ENCODE measurements around the gene APLF.
"Not testable (repeated sequence)": the region's sequence is repeated elsewhere in the genome, so short reads cannot be mapped to it uniquely, and the experiment has no call there.

Gene APLF

GRCh38 chr2:68529156-68529555, 61.8 kb downstream of the APLF start:
- DNase-seq (ENCODE audit: low read depth) = not testable (repeated sequence)

DNA sequence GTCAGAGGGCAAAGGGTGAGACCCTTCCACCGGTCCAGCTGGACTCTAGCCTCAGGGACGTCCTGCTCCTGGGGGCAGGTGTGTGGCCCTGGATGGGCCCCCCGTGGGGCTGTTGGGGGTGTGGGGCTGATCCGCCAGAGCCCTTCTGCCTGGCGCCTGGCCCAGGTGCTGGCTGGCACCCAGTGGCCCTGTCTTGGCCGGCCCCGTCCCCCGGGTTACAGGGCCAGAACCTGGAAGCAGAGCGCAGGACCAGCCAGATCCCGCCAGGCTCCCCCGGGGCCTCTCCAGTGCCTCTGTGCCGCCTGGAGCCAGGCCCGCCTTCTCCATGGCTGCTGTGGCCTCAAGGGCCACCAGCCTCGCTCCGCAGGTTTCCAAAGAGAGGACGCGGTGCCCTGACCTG, 62.3 kb downstream of the APLF start:
- not testable (repeated sequence) for DNase-seq (ENCODE audit: low read depth)

DNA sequence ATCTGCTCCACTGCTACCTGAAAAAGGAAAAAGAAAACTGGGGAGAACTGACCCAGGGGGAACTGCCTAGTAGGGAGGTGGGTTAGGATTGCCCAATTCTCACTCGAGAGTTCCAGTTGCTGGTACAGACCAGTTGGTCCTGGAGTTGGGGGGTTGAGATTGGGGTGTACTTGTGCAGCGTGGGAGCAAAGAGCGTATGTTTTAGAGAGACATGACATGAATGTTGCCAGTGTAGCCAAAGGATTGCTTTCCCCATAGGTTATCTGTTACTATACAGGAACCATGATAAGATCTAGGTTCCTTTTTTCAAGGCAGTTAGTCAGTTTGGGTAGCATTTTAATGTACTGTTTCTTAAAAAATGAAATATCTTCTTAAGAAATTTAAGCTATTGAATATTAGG, 68.6 kb downstream of the APLF start:
- DNase-seq (ENCODE audit: low read depth) = no peak

- DNase-seq (ENCODE audit: low read depth) = no peak
Observed at GRCh38 chr2:68537011-68537410, 69.6 kb downstream of the APLF start.

DNA sequence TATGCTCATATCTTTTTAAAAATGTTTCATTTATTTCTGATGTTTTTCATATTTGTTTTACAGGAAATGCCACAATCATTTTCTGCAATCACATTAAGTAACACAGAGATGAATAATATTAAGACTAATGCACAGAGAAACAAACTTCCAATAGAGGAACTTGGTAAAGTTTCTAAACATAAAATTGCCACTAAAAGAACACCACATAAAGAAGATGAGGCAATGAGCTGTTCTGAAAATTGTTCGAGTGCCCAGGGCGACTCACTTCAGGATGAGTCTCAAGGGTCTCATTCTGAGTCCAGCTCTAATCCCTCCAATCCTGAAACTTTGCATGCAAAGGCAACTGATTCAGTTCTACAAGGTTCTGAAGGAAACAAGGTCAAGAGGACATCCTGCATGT, 70.4 kb downstream of the APLF start:
- peak; percentile 8 for DNase-seq (ENCODE audit: low read depth)

DNA sequence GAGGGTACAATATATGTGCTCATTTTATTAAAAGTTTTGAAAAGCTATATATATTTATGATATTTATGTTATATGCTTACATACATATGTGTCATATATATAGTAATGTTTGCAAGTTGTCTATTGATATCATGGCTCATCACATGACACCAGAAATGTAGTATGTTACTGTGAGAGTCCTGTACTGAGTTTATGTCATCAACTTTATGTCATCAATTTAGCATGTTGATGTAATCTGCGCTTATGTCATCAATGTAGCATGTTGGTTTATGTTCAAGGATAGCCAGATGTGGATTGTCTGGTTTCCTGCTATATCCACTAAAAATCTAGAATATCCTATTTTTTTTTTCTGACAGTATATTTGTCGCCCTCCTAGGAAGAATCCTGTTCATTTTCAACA, 77.4 kb downstream of the APLF start:
- DNase-seq (ENCODE audit: low read depth) = no peak

GRCh38 chr2:68548396-68548795, 81.0 kb downstream of the APLF start:
- DNase-seq (ENCODE audit: low read depth) = peak; percentile 80

DNA sequence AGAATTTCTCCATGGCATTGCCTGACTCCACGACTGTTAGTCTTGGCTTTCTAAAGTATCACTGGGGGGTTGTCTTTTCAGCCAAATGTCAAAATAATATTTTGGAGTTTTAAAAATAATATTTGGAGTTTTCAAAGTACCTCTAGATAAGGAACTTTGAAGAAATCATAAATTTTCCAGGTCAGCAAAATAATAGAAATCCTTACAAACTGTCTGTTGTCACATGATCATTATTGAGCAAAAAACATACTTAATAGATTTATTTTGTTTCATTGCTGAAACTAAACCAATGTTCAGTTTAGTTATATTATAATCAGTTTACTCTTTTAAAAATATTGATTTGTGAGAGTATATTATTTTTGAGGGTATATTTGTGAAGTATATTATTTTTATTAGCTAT, 85.7 kb downstream of the APLF start:
- no peak for DNase-seq (ENCODE audit: low read depth)

DNA sequence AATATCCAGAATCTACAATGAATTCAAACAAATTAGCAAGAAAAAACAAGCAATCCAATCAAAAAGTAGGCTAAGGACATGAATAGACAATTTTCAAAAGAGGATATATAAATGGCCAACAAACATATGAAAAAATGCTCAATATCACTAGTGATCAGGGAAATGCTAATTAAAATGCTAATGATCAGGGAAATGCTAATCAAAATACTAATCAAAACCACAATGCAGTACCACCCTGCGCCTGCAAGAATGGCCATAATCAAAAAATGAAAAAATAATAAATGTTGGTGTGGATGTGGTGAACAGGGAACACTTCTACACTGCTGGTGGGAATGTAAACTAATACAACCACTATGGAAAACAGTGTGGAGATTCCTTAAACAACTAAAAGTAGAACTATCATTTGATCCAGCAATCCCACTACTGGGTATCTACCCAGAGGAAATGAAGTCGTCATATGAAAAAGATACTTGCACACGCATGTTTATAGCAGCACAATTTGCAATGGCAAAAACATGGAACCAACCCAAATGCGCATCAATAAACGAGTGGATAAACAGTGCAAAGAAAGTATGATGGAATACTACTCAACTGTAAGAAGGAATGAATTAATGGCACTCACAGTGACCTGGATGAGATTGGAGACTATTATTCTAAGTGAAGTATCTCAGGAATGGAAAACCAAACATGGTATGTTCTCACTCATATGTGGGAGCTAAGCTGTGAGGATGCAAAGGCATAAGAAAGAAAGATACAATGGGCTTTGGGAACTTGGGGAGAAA, 88.2 kb downstream of the APLF start:
- DNase-seq (ENCODE audit: low read depth) = not testable (repeated sequence)

DNA sequence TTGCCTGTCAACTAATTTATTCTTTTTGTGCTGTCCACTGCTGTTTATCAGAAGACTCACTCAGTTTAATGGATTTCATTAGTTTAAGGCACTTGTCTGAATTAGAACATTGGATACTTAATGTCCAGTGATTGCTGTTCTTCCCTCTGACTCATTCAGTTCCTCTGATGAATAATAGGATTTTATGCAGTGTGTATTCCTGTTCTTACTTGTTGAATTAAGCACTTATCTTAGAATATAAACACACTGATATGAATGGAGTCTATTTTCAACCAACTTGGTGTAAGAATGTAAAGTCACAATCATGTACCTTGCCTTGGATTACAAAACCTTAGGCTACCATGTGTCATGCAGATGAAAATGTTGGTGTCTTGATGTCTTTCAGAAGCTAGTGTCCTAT, 89.0 kb downstream of the APLF start:
- peak; percentile 55 for DNase-seq (ENCODE audit: low read depth)

DNA sequence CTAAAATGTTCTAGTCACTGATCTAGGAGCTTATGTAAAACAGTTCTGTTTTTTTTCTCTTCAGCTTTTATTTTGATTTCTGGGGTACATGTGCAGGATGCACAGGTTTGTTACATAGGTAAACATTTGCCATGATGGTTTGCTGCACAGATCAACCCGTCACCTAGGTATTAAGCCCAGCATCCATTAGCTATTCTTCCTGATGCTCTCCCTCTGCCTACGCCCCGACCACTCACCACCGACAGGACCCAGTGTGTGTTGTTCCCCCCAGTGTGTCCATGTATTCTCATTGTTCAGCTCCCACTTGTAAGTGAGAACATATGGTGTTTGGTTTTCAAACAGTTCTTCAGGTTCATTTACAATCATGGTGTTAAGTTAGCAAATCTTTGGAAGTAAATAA, 91.2 kb downstream of the APLF start:
- no peak for DNase-seq (ENCODE audit: low read depth)

DNA sequence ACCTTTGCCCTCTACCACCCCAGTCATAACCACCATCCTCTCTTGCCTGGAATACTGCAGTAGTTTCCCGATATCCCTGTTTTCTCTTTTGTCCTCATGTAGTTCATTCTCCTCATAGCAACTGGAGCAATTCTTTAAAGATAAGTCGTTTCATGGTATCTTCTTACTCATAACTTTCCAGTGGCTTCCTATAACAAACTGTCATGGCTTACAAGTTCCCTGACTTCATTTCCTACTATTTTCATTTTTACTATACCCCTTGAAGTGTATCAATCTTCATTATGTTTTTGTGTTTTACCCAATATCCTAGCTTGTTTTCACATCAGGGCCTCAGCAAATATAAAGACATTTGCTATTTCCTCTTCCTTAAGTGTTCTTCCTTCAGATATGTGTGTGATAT, 92.3 kb downstream of the APLF start:
- no peak for DNase-seq (ENCODE audit: low read depth)

GRCh38 chr2:68560545-68560944, 93.2 kb downstream of the APLF start:
- DNase-seq (ENCODE audit: low read depth) = no peak

GRCh38 chr2:68561372-68561771, 94.0 kb downstream of the APLF start:
- DNase-seq (ENCODE audit: low read depth) = no peak

- DNase-seq (ENCODE audit: low read depth) = no peak
Observed at GRCh38 chr2:68562934-68563333, 95.5 kb downstream of the APLF start.

- DNase-seq (ENCODE audit: low read depth) = no peak
Observed at GRCh38 chr2:68564426-68564825, 97.0 kb downstream of the APLF start.

GRCh38 chr2:68565273-68565672, 97.9 kb downstream of the APLF start:
- DNase-seq (ENCODE audit: low read depth) = no peak

GRCh38 chr2:68565858-68566257, 98.5 kb downstream of the APLF start:
- DNase-seq (ENCODE audit: low read depth) = peak; percentile 82

DNA sequence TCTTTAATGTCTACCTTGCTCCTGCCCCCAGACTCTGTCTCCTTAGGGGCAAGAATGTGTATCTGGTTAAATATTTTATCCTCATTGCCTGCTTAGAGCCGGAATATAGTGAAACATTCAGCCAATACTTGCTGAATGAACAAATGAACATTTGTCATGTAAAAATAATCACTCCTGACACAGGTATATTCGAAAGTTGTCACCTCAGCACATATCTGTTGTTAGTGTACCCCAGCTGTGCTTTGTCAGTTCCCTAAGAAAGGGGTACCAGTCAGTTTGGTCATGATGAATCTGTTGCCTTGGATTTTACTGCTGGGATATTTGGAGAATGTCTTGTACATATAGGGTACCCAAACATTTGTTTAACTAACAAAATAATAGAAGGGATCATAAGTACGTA, 99.0 kb downstream of the APLF start:
- DNase-seq (ENCODE audit: low read depth) = no peak

GRCh38 chr2:68568116-68568515, 100.7 kb downstream of the APLF start:
- DNase-seq (ENCODE audit: low read depth) = peak; percentile 7

DNA sequence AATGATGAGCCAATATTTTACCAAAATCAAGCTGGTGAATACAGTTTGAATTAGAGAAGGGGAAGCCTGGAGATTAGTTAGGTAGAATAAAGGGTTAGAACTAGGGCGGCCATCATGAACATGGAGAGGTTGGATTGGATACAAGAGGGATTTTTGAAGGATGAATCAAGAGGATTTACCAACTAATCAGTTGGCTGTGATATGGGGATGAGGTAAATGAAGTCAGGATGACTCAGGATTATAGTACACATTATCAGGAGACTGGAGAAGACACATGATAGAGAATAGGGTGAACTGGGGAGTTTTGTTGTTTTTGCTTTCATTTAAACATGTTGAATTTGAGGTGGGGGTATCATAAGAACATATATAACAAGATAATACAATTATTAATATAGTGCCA, 102.2 kb downstream of the APLF start:
- DNase-seq (ENCODE audit: low read depth) = peak; percentile 81

GRCh38 chr2:68570434-68570833, 103.0 kb downstream of the APLF start:
- DNase-seq (ENCODE audit: low read depth) = not testable (repeated sequence)

DNA sequence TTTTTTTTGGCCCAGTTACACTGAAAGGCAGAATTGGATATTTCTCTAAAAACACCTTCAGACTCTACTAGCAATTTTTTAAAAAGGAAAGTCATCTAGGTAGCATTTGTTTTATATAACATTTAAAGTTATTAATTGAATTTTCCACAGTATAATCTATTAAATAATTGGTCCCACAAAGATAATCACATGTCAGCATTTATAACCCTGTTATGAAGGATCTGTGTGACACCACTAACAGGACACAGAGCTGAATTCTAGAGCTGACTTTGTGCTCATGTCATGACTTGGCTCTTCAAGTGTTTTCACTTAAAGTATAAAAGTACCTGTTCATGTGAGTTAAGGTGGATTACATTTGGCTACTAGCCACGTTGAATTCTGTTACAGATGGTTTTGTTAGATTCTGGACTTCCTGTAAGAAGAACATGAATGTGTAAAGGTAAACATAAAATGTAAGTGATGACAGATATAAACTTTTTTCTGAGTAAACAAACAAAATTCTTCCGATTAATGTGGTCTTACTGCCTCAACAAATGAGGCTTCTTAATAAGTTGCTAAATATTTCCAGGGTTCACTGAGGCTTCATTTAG, 106.9 kb downstream of the APLF start:
- DNase-seq (ENCODE audit: low read depth) = no peak

- peak; percentile 33 for DNase-seq (ENCODE audit: low read depth)
Observed at GRCh38 chr2:68577183-68577582, 109.8 kb downstream of the APLF start.
